Transverse colon (tissue), 4 donors: ENCODE results near the gene BHLHE23.

Source experiments
- CTCF ChIP-seq, 5 experiments: fragments of 200-600 bp in 3 of 5; fragments of 450-650 bp in 2 of 5; sonication (generic) in 3 of 5; IDR thresholded peaks; 1 replicate in 2 of 5; 2 replicates in 3 of 5; pipeline ENCODE4 v1.5.1; 2016 to 2017; ENCODE audit warnings: antibody characterized with exemption in 5 of 5, inconsistent platforms in 3 of 5, mild to moderate bottlenecking in 2 of 5, moderate library complexity in 1 of 5
- POLR2A ChIP-seq: fragments of 450-650 bp; IDR thresholded peaks from one replicate; pipeline ENCODE4 v1.6.1; 2016; ENCODE audit warnings: antibody characterized with exemption, mild to moderate bottlenecking, moderate library complexity
- POLR2AphosphoS5 ChIP-seq, 3 donors: sonication (generic); formaldehyde crosslinking; IDR thresholded peaks; one replicate each; pipeline ENCODE4 v1.6.1; 2016; ENCODE audit warnings: antibody characterized with exemption in 3 of 3

DNA sequence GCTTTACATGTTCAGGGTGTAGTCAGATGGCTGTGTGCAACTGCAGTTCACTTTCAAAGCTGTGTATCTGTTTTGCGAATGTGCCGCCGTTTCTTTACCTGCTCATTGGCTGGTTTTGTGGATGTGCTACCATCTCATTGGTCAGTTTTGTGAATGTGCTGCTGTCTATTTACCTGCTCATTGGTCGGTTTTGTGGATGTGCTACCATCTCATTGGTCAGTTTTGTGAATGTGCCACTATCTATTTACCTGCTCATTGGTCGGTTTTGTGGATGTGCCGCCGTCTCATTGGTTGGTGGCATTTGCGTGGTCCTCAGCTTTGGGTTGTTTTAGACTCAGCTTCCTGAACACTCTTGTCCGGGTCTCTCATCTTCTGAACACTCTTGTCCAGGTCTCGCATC is 40.5 kb upstream of the BHLHE23 start:
- no peak for TF ChIP-seq CTCF (IDR thresholded peaks at IDR 0.05)
- TF ChIP-seq POLR2AphosphoS5 (IDR thresholded peaks at IDR 0.05), result no peak
- no peak for TF ChIP-seq POLR2A
